Right atrium auricular region (tissue), 2 donors: Measurements from ENCODE around the gene CFAP299. TPM values are rescaled to one million over a fixed set of nuclear protein-coding genes. Genes with fewer than 3 reads are reported as not detected.
"Not testable (repeated sequence)": the region's sequence is repeated elsewhere in the genome, so short reads cannot be mapped to it uniquely, and the experiment has no call there.

Experiments
- DNase-seq: peaks from one replicate; pipeline ENCODE4 v3.0.0-alpha.2; 2019; ENCODE audit warnings: low spot score
- H3K27ac ChIP-seq, 2 donors: fragments of 200-600 bp; sonication (generic); 1 replicate in 1 of 2; 2 replicates in 1 of 2; pipeline ENCODE4 v1.5.1; 2016 to 2019
- H3K27me3 ChIP-seq, 2 donors: fragments of 200-600 bp; sonication (generic); one replicate each; pipeline versions ENCODE4 v1.5.1 to v1.6.0; 2017 to 2019
- H3K36me3 ChIP-seq: fragments of 200-600 bp; sonication (generic); one replicate; pipeline ENCODE4 v1.5.1; 2016
- H3K4me1 ChIP-seq, 2 donors: fragments of 200-600 bp; sonication (generic); one replicate each; pipeline versions ENCODE4 v1.5.1 to v1.6.0; 2017 to 2019
- H3K4me3 ChIP-seq, 2 donors: fragments of 200-600 bp; sonication (generic); 1 replicate in 1 of 2; 2 replicates in 1 of 2; pipeline ENCODE4 v1.5.1; 2017 to 2019; ENCODE audit warnings: mild to moderate bottlenecking in 1 of 2, moderate library complexity in 1 of 2
- H3K9me3 ChIP-seq, 2 donors: fragments of 200-600 bp; sonication (generic); one replicate each; pipeline ENCODE4 v1.5.1; 2019
- CTCF ChIP-seq, 2 donors: fragments of 200-600 bp; sonication (generic); IDR thresholded peaks; one replicate each; pipeline ENCODE4 v1.5.1; 2019; ENCODE audit warnings: antibody characterized with exemption in 2 of 2
- total RNA-seq, 2 donors: library from RNA; depleted of rRNA; stranded (reverse); fragments of >200 nt; gene quantifications; one replicate each; pipeline ENCODE4 v1.1.0, GENCODE V29; 2016

The CFAP299 gene
- not detected for total RNA-seq

DNA sequence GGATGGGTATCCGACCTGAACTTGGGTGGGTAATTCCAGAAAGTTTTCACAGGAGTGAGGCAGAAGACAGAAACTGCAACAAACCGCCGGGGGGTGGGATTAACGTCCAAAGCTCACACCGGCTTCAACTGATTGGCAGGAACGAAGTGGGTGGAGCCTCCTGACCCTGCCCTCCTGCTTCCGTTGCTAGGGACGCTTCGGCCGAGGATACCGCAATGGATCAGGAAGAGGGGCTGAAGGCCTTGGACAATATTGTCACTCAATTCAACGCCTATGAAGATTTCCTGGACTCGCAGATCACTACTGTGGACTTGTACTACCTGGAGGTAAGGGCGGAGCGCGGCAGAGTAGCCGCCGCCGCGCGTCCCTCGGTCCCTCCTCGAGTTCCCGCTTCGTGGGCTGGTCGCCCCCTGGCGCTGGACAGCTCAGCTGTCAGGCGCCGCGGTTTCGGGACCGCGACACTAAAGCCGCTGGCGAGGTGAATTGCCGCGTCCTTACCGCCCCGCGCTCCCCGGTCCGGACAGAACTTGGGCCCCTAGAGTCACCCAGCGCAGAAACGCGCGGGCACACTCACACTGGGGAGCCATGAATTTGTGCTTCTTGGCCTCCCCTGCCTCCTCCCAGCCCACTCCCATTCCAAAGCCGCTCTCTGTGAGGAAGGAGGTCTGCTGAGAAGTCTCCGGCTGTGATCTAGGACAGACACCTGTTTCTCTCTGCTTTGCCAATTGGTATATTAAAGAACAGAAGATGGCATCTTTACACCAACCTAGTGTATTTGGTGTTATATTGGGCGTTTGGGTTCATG lies at the start of gene CFAP299:
CFAP299 (plus strand) TSS at position 177 of the 805 bp plus-strand sequence.
- peak; percentile 69 for DNase-seq
- peaks cover 0 to 8% of the 10 kb centered on the region in 2 donors for H3K4me1 ChIP-seq

DNA sequence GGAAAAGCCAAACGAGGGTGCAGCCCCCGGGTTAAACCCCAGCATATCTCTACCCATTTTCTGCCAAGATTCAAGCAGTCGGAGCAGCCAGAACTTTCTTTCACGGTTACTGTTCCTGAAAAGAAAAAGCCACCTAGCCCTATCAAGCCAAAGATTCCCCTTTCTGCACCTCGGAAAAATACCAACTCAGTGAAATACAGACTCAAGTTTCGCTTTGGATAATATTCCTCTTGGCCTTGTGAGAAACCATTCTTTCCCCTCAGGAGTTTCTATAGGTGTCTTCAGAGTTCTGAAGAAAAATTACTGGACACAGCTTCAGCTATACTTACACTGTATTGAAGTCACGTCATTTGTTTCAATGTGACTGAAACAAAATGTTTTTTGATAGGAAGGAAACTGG lies 49.1 kb upstream of the CFAP299 start:
- no peak overlapping the region for H3K27ac ChIP-seq

More for the DNA sequence above, at the start of gene CFAP299:
- no peaks in the 10 kb centered on the region for H3K36me3 ChIP-seq
- H3K9me3 ChIP-seq, result no peaks in the 10 kb centered on the region
- no peaks in the 10 kb centered on the region for H3K27me3 ChIP-seq
- TF ChIP-seq CTCF (IDR thresholded peaks at IDR 0.05), result peak; percentile 40 to 60
- peak within 1 kb of the TSS; percentile 47 to 52 for H3K4me3 ChIP-seq
- H3K27ac ChIP-seq, result peak within 1 kb of the TSS in 1 of 2 donors; percentile 32

DNA sequence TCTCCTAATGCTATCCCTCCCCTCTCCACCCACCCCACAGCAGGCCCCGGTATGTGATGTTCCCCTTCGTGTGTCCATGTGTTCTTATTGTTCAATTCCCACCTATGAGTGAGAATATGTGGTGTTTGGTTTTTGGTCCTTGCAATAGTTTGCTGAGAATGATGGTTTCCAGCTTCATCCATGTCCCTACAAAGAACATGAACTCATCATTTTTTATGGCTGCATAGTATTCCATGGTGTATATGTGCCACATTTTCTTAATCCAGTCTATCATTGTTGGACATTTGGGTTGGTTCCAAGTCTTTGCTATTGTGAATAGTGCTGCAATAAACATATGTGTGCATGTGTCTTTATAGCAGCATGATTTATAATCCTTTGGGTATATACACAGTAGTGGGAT lies 44.9 kb upstream of the CFAP299 start:
- not testable (repeated sequence) for H3K9me3 ChIP-seq, H3K27ac ChIP-seq, H3K36me3 ChIP-seq, H3K4me1 ChIP-seq, H3K27me3 ChIP-seq, H3K4me3 ChIP-seq, DNase-seq

More for the DNA sequence above, 49.1 kb upstream of the CFAP299 start:
- no peak for TF ChIP-seq CTCF (IDR thresholded peaks at IDR 0.05)
- H3K4me1 ChIP-seq, result no peaks in the 10 kb centered on the region
- no peaks in the 10 kb centered on the region for H3K27me3 ChIP-seq
- no peaks in the 10 kb centered on the region for H3K36me3 ChIP-seq
- no peak overlapping the region for H3K4me3 ChIP-seq
- DNase-seq, result no peak
- no peaks in the 10 kb centered on the region for H3K9me3 ChIP-seq

GRCh38 chr4:80294206-80294605 lies 41.3 kb upstream of the CFAP299 start:
- Histone ChIP-seq H3K27ac (no peak overlapping the region), H3K9me3 (no peaks in the 10 kb centered on the region), H3K36me3 (no peaks in the 10 kb centered on the region), H3K4me1 (no peaks in the 10 kb centered on the region), H3K4me3 (no peak overlapping the region), H3K27me3 (no peaks in the 10 kb centered on the region)
- no peak for TF ChIP-seq CTCF (IDR thresholded peaks at IDR 0.05)
- DNase-seq, result no peak

GRCh38 chr4:80295336-80295735 lies 40.2 kb upstream of the CFAP299 start:
- Histone ChIP-seq H3K4me3 (no peak overlapping the region), H3K9me3 (no peaks in the 10 kb centered on the region), H3K36me3 (no peaks in the 10 kb centered on the region), H3K27ac (no peak overlapping the region), H3K4me1 (no peaks in the 10 kb centered on the region), H3K27me3 (no peaks in the 10 kb centered on the region)
- no peak for TF ChIP-seq CTCF (IDR thresholded peaks at IDR 0.05)
- no peak for DNase-seq

DNA sequence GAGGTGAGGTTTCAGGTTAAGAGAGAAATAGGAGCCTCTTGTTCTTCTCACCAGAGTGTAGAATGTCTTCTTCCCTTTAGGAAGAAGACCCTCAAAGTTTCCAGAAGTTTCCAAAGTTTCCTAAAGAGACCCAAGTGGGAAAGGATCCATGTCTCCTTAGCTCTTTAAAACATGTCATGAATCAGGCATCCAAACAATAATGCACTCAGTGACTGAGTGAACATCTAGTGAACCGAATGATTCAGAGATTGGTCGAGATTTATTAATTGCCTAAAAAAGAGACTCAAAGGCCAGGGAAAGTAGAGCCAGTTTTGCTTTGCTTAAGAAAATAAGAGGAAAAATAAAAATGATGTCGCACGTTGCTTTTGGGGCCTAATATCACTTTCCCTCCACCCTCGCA lies 39.7 kb upstream of the CFAP299 start:
- TF ChIP-seq CTCF (IDR thresholded peaks at IDR 0.05), result no peak
- Histone ChIP-seq H3K9me3 (no peaks in the 10 kb centered on the region), H3K4me3 (no peak overlapping the region), H3K36me3 (no peaks in the 10 kb centered on the region), H3K27me3 (no peaks in the 10 kb centered on the region), H3K27ac (no peak overlapping the region), H3K4me1 (no peaks in the 10 kb centered on the region)
- no peak for DNase-seq
